NOMO-1 treated with dmso at 0.1 percent for 144 hours (cell line): ENCODE results near the gene HS1BP3.

Experiments
- DNase-seq: peaks from one replicate; lab custom pipeline; 2025; ENCODE audit not compliant: unreplicated experiment; lab: John Stamatoyannopoulos, UW

The HS1BP3 gene

DNA sequence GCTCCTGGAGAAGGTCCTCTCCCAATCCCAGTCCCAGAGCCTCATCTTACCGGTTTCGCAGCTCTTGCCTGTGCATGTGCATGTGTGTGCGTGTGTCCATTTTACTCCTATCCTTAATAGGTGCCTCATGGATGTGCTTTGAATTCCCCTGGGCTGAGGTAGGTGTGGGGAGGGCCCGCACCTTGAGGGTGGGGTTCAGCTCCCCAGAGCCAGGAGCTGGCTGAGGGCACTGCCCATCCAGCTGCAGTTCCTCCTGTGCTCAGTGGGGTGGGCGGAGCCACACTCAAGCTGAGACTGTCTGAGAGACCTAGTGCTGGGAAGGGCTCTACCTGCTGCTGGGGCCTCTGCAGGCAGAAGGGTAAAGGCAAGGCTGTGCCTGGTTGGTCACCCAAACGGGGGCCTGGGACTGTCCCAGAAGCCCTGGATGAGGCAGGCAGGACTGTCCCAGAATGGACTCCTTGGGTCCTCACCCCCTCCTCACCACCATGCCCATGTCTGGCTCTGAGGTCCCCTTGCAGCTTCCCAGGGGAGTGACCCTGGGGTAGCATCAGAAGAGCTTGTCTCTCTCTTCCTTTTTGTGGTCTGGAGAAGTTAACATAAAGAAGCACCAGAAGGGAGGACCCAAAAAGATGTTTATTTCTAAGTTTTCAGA, 24.9 kb upstream of the HS1BP3 start:
- DNase-seq = no peak

DNA sequence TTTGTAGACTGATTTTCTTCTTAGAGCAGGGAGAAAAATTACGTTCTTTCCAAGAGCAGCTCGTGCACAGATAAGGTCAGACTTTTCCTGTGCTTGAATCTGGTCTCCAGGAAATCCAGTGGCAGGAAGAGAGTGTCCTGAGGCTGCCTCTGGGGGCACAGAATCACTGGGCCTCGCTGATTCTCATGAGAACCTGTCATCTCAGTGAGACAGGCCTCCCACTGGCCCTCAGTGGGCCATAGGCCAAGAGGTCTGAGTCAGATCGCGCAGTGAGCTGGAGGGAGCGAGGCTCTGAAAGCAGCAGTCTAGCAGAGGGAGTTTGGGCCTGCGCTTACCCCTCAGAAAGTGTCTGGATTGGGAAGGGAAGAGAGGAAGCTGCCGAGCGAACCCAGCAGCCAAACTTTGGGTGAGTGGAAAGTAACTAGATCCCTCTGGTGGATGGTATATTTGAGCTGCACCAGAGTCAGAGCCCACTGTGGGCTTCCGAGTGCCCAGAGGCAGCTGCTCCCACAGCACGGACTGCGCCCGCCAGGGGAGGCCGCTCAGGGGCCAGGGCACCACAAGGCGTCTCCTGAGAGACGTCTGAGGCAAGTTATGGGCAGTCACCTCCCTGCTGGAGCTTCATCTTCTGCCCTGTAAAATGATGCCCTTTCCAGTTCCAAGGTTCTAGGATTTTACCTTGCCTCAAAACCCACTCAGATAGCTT, 24.2 kb upstream of the HS1BP3 start:
- no peak for DNase-seq

GRCh38 chr2:20674309-20674965, 23.5 kb upstream of the HS1BP3 start:
- DNase-seq = no peak

- DNase-seq = no peak
Measured at GRCh38 chr2:20673686-20674308, 22.9 kb upstream of the HS1BP3 start.

DNA sequence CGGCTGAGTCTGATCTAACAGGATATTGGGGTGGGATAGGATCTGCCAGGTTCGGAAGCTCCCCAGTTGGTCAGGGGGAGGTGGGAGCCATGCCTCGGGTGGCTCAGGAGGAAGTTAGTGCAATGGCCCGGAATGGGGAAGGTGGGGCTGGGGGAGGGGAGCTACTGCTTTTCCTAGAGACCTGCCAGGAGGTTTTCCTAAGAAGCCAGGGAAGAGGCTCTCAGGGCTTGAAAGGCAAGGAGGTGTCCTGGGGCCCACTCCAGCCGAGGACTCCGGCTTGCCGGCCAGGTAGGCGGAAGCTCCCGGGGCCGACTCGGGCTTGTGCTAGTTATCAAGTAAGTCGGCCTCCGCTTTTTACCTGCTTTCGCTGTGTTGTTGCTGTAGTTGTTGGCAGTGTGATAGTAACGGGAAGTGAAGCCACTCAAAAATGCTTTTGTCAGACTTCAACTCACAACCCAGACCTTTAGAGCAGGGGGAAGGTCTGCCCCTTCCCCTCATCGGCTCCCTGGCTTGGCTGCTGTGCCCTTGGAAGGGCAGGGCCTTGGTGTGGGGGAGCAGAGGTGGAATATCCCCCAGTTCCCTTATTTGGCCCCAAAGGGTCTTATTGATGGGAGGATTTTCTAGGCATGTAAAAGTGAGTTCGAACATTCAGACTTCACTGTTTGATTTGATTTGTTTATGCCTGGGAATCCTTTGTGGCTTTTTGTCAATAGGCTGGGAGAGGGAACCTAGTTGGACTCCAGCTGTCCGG, 21.5 kb upstream of the HS1BP3 start:
- no peak for DNase-seq

DNA sequence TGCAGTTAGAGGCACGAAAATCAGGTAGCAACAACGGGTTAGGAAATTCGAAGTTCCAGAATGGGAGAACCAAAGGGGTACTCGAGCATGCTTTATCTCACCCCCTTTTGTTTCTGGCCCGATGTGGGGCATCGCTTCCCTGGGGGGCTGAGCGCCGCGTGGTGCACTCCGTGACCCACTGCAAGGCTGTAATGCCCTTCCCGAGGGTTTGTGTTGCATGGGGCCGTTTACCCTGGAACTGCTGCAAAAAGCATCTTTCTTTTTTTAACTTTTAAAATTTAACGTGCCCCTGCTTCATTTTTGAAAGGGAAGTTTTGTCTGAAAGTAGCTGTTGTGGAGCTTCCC, 20.8 kb upstream of the HS1BP3 start:
- DNase-seq = no peak

DNA sequence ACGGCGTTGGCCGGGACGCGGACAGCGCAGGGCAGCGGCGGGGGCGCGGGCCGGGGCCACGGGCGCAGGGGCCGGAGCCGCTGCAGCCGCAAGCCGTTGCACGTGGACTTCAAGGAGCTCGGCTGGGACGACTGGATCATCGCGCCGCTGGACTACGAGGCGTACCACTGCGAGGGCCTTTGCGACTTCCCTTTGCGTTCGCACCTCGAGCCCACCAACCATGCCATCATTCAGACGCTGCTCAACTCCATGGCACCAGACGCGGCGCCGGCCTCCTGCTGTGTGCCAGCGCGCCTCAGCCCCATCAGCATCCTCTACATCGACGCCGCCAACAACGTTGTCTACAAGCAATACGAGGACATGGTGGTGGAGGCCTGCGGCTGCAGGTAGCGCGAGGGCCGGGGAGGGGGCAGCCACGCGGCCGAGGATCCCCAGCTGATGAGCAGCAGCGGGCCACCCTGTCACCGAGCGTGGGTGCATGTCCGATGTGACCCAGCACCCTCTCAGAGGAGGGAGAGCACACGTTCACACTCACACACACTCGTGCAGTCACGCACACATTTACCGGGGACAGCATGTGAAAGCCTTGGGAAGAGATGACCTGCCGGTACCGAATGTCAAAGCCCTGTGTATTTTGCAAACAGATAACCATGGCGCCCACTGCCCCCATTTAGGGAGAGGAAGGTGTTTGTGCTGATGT, 20.3 kb upstream of the HS1BP3 start:
- DNase-seq = no peak

DNA sequence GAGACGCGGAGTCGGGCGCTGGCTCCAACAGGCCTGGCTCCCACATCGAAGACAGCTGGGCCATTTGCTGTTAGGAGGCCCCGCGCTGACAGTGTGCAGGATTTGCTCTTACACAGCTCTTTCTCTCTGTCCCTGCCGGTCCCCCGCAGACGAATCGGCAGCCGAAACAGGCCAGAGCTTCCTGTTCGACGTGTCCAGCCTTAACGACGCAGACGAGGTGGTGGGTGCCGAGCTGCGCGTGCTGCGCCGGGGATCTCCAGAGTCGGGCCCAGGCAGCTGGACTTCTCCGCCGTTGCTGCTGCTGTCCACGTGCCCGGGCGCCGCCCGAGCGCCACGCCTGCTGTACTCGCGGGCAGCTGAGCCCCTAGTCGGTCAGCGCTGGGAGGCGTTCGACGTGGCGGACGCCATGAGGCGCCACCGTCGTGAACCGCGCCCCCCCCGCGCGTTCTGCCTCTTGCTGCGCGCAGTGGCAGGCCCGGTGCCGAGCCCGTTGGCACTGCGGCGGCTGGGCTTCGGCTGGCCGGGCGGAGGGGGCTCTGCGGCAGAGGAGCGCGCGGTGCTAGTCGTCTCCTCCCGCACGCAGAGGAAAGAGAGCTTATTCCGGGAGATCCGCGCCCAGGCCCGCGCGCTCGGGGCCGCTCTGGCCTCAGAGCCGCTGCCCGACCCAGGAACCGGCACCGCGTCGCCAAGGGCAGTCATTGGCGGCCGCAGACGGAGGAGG, 19.6 kb upstream of the HS1BP3 start:
- no peak for DNase-seq

- no peak for DNase-seq
Measured at GRCh38 chr2:20669562-20670314, 18.8 kb upstream of the HS1BP3 start.

GRCh38 chr2:20668871-20669475, 18.1 kb upstream of the HS1BP3 start:
- no peak for DNase-seq

DNA sequence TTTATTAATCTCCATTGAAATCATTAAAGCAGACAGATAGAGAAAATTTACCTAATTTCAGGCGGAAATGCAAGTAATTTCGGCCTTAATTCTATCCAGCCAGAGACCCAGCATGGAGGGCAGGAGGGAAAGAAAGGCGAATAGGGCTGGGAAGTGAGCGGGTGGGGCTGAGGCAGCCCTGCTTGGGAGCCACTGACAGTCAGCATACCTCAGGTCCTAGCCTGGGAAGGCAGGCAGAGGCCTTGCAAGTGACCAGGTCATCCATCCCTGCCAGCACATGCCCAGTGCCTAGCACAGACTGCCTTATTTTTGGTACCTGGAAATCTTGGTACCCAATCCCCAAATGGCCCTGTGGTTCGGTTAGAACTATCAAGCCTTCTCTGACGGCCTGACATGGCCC, 17.6 kb upstream of the HS1BP3 start:
- no peak for DNase-seq

DNA sequence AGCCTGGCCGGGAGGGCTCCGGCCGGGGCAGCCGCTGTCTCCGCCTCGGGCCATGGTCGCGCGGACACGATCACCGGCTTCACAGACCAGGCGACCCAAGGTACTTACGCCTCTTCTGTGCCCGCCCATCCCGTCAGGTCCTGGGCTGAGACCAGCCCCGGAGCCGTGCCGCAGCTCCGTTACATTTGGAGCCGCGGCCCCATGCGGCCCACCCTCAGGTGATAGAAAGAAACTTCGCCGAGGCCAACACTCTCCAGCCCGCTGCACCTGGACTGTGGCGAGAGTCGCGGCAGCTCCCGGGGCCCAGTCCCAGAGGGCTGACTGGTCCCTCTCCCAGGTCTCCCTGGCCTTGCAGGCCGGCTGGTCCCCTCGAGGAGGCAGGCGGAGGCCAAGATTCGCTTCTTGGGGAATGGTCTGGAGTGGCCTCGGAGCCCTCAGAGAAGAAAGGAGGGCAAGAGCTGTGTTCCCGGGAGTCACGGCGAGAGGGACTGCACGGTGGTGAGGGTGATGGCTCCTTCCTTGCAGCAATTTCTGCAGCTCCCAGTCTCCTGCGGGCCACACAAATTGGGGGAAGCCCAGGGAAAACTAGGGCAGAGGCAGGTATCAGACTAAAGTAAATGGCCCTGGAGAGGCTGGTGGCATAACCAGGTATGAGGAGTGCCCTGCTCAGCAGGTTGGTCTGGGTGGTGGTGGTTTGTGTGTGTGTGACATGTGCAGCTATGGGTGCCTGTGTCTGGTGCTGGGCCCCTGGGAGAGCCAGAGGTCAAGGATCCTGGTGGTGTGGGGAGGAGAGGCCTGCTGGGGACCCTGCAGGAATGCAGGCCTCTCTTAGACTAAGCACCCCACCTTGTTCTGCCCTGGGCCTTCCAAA, 16.9 kb upstream of the HS1BP3 start:
- DNase-seq = no peak

- DNase-seq = no peak
Measured at GRCh38 chr2:20667151-20667530, 16.2 kb upstream of the HS1BP3 start.

GRCh38 chr2:20666304-20667150, 15.6 kb upstream of the HS1BP3 start, which contains the start of gene GDF7:
Gene GDF7, plus strand, starts transcription at chr2:20667144. Its CDS starts 96 bp downstream, at chr2:20667240.
- DNase-seq = no peak

DNA sequence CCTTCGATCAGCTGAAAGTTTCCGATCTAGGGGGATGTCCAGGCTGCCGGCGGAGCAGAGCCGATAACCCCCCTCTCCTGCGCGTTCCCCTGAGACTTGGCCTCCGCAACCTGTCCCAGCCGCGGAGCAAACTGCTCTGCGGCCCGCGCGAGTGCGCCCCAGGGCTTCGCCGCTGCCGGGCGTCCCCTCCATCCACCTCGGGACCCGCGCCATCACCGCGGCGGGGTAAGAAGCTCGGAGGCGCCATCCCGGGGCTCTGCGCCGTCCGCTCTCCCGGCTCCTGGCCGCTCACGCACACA, 15.1 kb upstream of the HS1BP3 start:
- no peak for DNase-seq

GRCh38 chr2:20665243-20666004, 14.5 kb upstream of the HS1BP3 start:
- DNase-seq = no peak
